Measurements from ENCODE around the gene NES. TPM values are rescaled to one million over a fixed set of nuclear protein-coding genes. Genes with fewer than 3 reads are reported as not detected.

NES gene
- total and polyA plus RNA-seq, 2 of the 8 experiments (the other 6 are each of a cell fraction or from before 2014, with no cell fraction given), result 13.3 to 135 TPM

DNA sequence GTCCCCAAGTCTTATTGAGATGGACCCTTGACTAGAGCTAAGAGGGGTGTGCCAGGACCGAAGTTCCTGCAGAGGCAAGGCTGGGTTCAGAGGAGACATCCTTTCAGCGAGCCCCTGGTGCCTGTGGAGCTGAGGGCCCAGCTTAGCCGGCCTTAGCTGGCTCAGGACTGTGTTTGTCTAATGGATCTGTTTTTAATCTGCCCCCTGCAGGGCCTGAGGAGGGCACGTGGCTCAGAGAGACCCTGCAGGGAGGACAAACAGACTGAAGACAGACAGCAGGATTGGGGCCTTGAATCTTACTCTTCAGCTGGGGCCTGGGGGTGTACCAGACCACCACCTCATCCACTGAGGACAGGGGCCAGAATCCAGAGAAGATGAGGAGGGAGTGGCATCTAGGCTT is 26.5 kb upstream of the NES start:
- Histone ChIP-seq H4K20me1 (replicated peaks in 1 of 2; ENCODE audit: control insufficient read depth in 1 of 2, insufficient read depth in 2 of 2, low read length in 2 of 2) (peaks cover 6 to 14% of the 10 kb centered on the region in 2 experiments), H2BK120ac (replicated peaks; ENCODE audit: low read depth, low read length) (no peak overlapping the region), H3K14ac (ENCODE audit: insufficient read length) (no peak overlapping the region), H3K4me3 (ENCODE audit: extremely low read depth in 1 of 4, insufficient read depth in 2 of 4, low read depth in 3 of 4, low read length in 4 of 4) (peak overlapping the region; percentile 50 to 80 (median 70)), H3K23ac (ENCODE audit: insufficient read length) (no peak overlapping the region), H2AK5ac (ENCODE audit: low read depth, low read length) (no peak overlapping the region), H3K18ac (ENCODE audit: extremely low read depth, low read length) (no peak overlapping the region), H2BK12ac (ENCODE audit: low read depth, low read length) (no peak overlapping the region; the same call in 1 of the 2 replicates), H3K9me3 (ENCODE audit: insufficient read depth in 2 of 2, low read depth in 1 of 2, low read length in 1 of 2) (no peaks in the 10 kb centered on the region), H3K9ac (replicated peaks in 1 of 4; ENCODE audit: extremely low read depth in 1 of 4, low read depth in 3 of 4, low read length in 3 of 4) (no peak overlapping the region; a peak in 1 of 7 replicates), H3K27ac (ENCODE audit: low read depth, low read length) (no peak overlapping the region), H3K79me2 (ENCODE audit: control insufficient read depth in 1 of 2, insufficient read depth in 2 of 2, low read length in 2 of 2) (peaks cover 7 to 24% of the 10 kb centered on the region in 2 experiments; a peak in 2 of 4 replicates), H3K79me1 (ENCODE audit: low read depth, low read length) (peaks cover 4% of the 10 kb centered on the region; the same call in 1 of the 2 replicates), H3K27me3 (replicated peaks in 1 of 4; ENCODE audit: control insufficient read depth in 3 of 4, extremely low read depth in 1 of 4, insufficient read depth in 3 of 4, low read length in 3 of 4) (peaks cover 0 to 19% (median 8%) of the 10 kb centered on the region in 4 experiments; a peak in 4 of 7 replicates), H2AFZ (ENCODE audit: low read length) (no peak overlapping the region), H2BK5ac (ENCODE audit: low read depth, low read length) (no peak overlapping the region), H3K56ac (replicated peaks; ENCODE audit: insufficient read length, low read depth, low read length) (no peak overlapping the region), H2BK15ac (ENCODE audit: low read length) (no peak overlapping the region), H3K4me1 (replicated peaks in 1 of 4; ENCODE audit: control insufficient read depth in 3 of 4, insufficient read depth in 4 of 4, low read length in 3 of 4) (peaks cover 19 to 36% (median 25%) of the 10 kb centered on the region in 4 experiments), H3K36me3 (ENCODE audit: control insufficient read depth in 2 of 4, insufficient read depth in 4 of 4, low read length in 3 of 4) (peaks cover 12 to 34% (median 23%) of the 10 kb centered on the region in 4 experiments), H4K91ac (replicated peaks; ENCODE audit: insufficient read length, low read length) (no peak overlapping the region), H3K4me2 (ENCODE audit: insufficient read depth in 1 of 2, low read depth in 2 of 2, low read length in 2 of 2) (peak overlapping the region; percentile 77 to 94), H4K8ac (ENCODE audit: extremely low read depth, insufficient read depth, low read length) (no peak overlapping the region), H4K5ac (ENCODE audit: insufficient read length, low read depth, low read length) (no peak overlapping the region), H3K23me2 (ENCODE audit: low read depth, low read length) (peaks cover 31% of the 10 kb centered on the region; the same call in 1 of the 2 replicates), H2BK20ac (ENCODE audit: low read length) (no peak overlapping the region), H3K4ac (replicated peaks; ENCODE audit: insufficient read length, low read depth, low read length) (no peak overlapping the region)
- ChIA-PET CTCF (ENCODE audit: partially characterized antibody) (interaction anchor here (0.9 to 66.0 kb wide), 11 partner anchors 2 to 729 kb away, joined by 3 to 4284 read pairs (median 4); partner anchors contain the start of genes CRABP2, HDGF, ISG20L2 and METTL25B), POLR2A (ENCODE audit: partially characterized antibody) (interaction anchor here (1.4 to 16.9 kb wide), 4 partner anchors 11 to 36 kb away, joined by 4 to 530 read pairs (median 100); partner anchors contain the start of genes ISG20L2, METTL25B and NES)
- FAIRE-seq (no peak), DNase-seq (ENCODE audit: low read depth in 1 of 2, low spot score in 2 of 2) (no peak)
- 37% methylated on average over 4 of the region's 4 CpGs; no CpG with 5 or more reads in 1 of the 2 experiments for WGBS, 2 experiments (ENCODE audit: extremely low coverage in 1 of 2, insufficient coverage in 1 of 2, insufficient read length in 1 of 2, insufficient replicate concordance in 2 of 2, low coverage in 1 of 2, low lambda C conversion rate in 2 of 2, missing lambda C conversion rate in 1 of 2)
- TF ChIP-seq CREB1 (IDR thresholded peaks at IDR 0.05), result no peak
